Measurements from ENCODE around the gene ADGRA1. TPM values are rescaled to one million over a fixed set of nuclear protein-coding genes. Genes with fewer than 3 reads are reported as not detected.

Gene ADGRA1
- total RNA-seq, 4 donors from 2014 or later, result 0.32 TPM; not detected in 3

- no peak for DNase-seq (ENCODE audit: low spot score)
- ATAC-seq (ENCODE audit: low FRiP score), result no peak
- no peak for TF ChIP-seq CTCF (IDR thresholded peaks at IDR 0.05)
Measured at GRCh38 chr10:133176546-133176945, 88.8 kb downstream of the ADGRA1 start.

- no peak for TF ChIP-seq CTCF (IDR thresholded peaks at IDR 0.05)
- ATAC-seq (ENCODE audit: low FRiP score) (no peak), DNase-seq (ENCODE audit: low spot score) (no peak)
Measured at GRCh38 chr10:133177380-133178157, 89.8 kb downstream of the ADGRA1 start.

- no peak for TF ChIP-seq CTCF (IDR thresholded peaks at IDR 0.05)
- DNase-seq (ENCODE audit: low spot score) (no peak), ATAC-seq (ENCODE audit: low FRiP score) (no peak)
Measured at GRCh38 chr10:133178357-133179127, 90.8 kb downstream of the ADGRA1 start.

- no peak for TF ChIP-seq CTCF (IDR thresholded peaks at IDR 0.05)
- ATAC-seq (ENCODE audit: low FRiP score), result no peak
- no peak for DNase-seq (ENCODE audit: low spot score)
Measured at GRCh38 chr10:133179128-133179520, 91.4 kb downstream of the ADGRA1 start.

- no peak for TF ChIP-seq CTCF (IDR thresholded peaks at IDR 0.05)
- DNase-seq (ENCODE audit: low spot score) (no peak), ATAC-seq (ENCODE audit: low FRiP score) (no peak)
Measured at GRCh38 chr10:133179651-133180050, 91.9 kb downstream of the ADGRA1 start.

GRCh38 chr10:133180192-133180964 is 92.7 kb downstream of the ADGRA1 start:
- no peak for ATAC-seq (ENCODE audit: low FRiP score)
- DNase-seq (ENCODE audit: low spot score), result no peak

More at GRCh38 chr10:133180192-133180964, 92.7 kb downstream of the ADGRA1 start:
- TF ChIP-seq CTCF (IDR thresholded peaks at IDR 0.05), result no peak
